HL-60 (cell line): ENCODE data around the gene GFPT1.

Experiments
- CTCF ChIP-seq: IDR thresholded peaks from one replicate; pipeline ENCODE4 v1.5.1; 2011; ENCODE audit warnings: low read length, control low read depth, inconsistent platforms; ENCODE audit not compliant: insufficient read depth
- GABPA ChIP-seq: IDR thresholded peaks from 2 replicates; pipeline ENCODE4 v1.6.1; 2012; ENCODE audit warnings: low read depth
- POLR2AphosphoS5 ChIP-seq: IDR thresholded peaks from 2 replicates; pipeline ENCODE4 v1.6.1; 2012; ENCODE audit warnings: low read depth
- REST ChIP-seq: IDR thresholded peaks from 2 replicates; pipeline ENCODE4 v1.6.1; 2012; ENCODE audit warnings: low read depth; ENCODE audit not compliant: insufficient replicate concordance

- TF ChIP-seq CTCF (no peak), REST (no peak), POLR2AphosphoS5 (no peak), GABPA (no peak)
Observed at GRCh38 chr2:69310111-69311023, 76.7 kb downstream of the GFPT1 start.
